Tibial artery (tissue), 4 donors: ENCODE results near the gene MRPS35.
A peak's percentile ranks its signal among the peaks of the same experiment; 100 is the strongest.
"Not testable (repeated sequence)": the region's sequence is repeated elsewhere in the genome, so short reads cannot be mapped to it uniquely, and the experiment has no call there.

ENCODE experiments used
- DNase-seq, 2 donors: peaks; one replicate each; pipeline ENCODE4 v3.0.0-alpha.2; 2019
- H3K27ac ChIP-seq, 2 donors: fragments of 200-600 bp; sonication (generic) in 1 of 2; 1 replicate in 1 of 2; 2 replicates in 1 of 2; pipeline ENCODE4 v1.5.1; 2018 to 2019; ENCODE audit warnings: mild to moderate bottlenecking in 1 of 2
- H3K27me3 ChIP-seq, 2 donors: fragments of 200-600 bp; sonication (generic) in 1 of 2; one replicate each; pipeline versions ENCODE4 v1.5.1 to v1.6.0; 2016 to 2019
- H3K36me3 ChIP-seq, 3 donors: fragments of 200-600 bp; sonication (generic) in 2 of 3; one replicate each; pipeline ENCODE4 v1.5.1; 2016 to 2019; ENCODE audit warnings: mild to moderate bottlenecking in 2 of 3
- H3K4me1 ChIP-seq, 4 donors: fragments of 200-600 bp; sonication (generic) in 2 of 4; 1 replicate in 3 of 4; 2 replicates in 1 of 4; pipeline ENCODE4 v1.5.1; 2016 to 2019
- H3K4me3 ChIP-seq, 2 donors: fragments of 200-600 bp; sonication (generic) in 1 of 2; 1 replicate in 1 of 2; 2 replicates in 1 of 2; pipeline ENCODE4 v1.5.1; 2018 to 2019; ENCODE audit warnings: mild to moderate bottlenecking in 2 of 2
- H3K9me3 ChIP-seq, 3 donors: fragments of 200-600 bp; sonication (generic) in 1 of 3; one replicate each; pipeline ENCODE4 v1.5.1; 2016 to 2019
- CTCF ChIP-seq, 2 experiments: fragments of 200-600 bp in 1 of 2; fragments of 450-650 bp in 1 of 2; IDR thresholded peaks; one replicate each; pipeline ENCODE4 v1.5.1; 2017 to 2019; ENCODE audit warnings: antibody characterized with exemption in 2 of 2, mild to moderate bottlenecking in 1 of 2, moderate library complexity in 1 of 2
- intact Hi-C: fragments of 100-400 bp; cut with DNase I; formaldehyde crosslinking; loops from one replicate; pipeline ENCODE4 v1.15.0; 2023; ENCODE audit warnings: low total_unique reads

Gene MRPS35

GRCh38 chr12:27743601-27744000, 33.0 kb downstream of the MRPS35 start:
- Histone ChIP-seq H3K27ac (no peak overlapping the region), H3K9me3 (no peaks in the 10 kb centered on the region), H3K4me3 (no peak overlapping the region), H3K36me3 (peaks cover 31 to 48% (median 38%) of the 10 kb centered on the region in 3 donors), H3K4me1 (peaks cover 0 to 20% (median 3%) of the 10 kb centered on the region in 4 donors), H3K27me3 (no peaks in the 10 kb centered on the region)
- no peak for DNase-seq
- no peak for TF ChIP-seq CTCF (IDR thresholded peaks at IDR 0.05)
- intact Hi-C loops: no loop called here

GRCh38 chr12:27745734-27746133, 35.1 kb downstream of the MRPS35 start:
- H3K9me3 ChIP-seq, intact Hi-C loops, H3K4me3 ChIP-seq, DNase-seq, H3K27me3 ChIP-seq, H3K27ac ChIP-seq: not testable (repeated sequence)
- Histone ChIP-seq H3K36me3 (peaks cover 19 to 26% (median 24%) of the 10 kb centered on the region in 3 donors), H3K4me1 (peaks cover 0 to 25% (median 3%) of the 10 kb centered on the region in 4 donors)

GRCh38 chr12:27747111-27747820, 36.6 kb downstream of the MRPS35 start:
- Histone ChIP-seq H3K36me3 (peaks cover 19 to 27% (median 22%) of the 10 kb centered on the region in 3 donors), H3K4me3 (no peak overlapping the region), H3K4me1 (peaks cover 0 to 25% (median 3%) of the 10 kb centered on the region in 4 donors), H3K27ac (peak overlapping the region; percentile 59 to 69), H3K9me3 (no peaks in the 10 kb centered on the region), H3K27me3 (no peaks in the 10 kb centered on the region)
- intact Hi-C loops: no loop called here
- no peak for TF ChIP-seq CTCF (IDR thresholded peaks at IDR 0.05)
- DNase-seq: no peak

- H3K27ac ChIP-seq: no peak overlapping the region
- DNase-seq: no peak
- no peak overlapping the region for H3K4me3 ChIP-seq
- peaks cover 0 to 25% (median 3%) of the 10 kb centered on the region in 4 donors for H3K4me1 ChIP-seq
- intact Hi-C loops: no loop called here
- H3K9me3 ChIP-seq: no peaks in the 10 kb centered on the region
- H3K36me3 ChIP-seq: peaks cover 11 to 18% (median 16%) of the 10 kb centered on the region in 3 donors
- TF ChIP-seq CTCF (IDR thresholded peaks at IDR 0.05): no peak
- no peaks in the 10 kb centered on the region for H3K27me3 ChIP-seq
These were observed 40.9 kb downstream of the MRPS35 start for GRCh38 chr12:27751386-27752047.

- H3K27ac ChIP-seq: no peak overlapping the region
- no peak for TF ChIP-seq CTCF (IDR thresholded peaks at IDR 0.05)
- no peak for DNase-seq
- H3K9me3 ChIP-seq: no peaks in the 10 kb centered on the region
- intact Hi-C loops: no loop called here
- no peaks in the 10 kb centered on the region for H3K4me1 ChIP-seq
- H3K27me3 ChIP-seq: no peaks in the 10 kb centered on the region
- H3K36me3 ChIP-seq: peaks cover 11 to 27% (median 17%) of the 10 kb centered on the region in 3 donors
- no peak overlapping the region for H3K4me3 ChIP-seq
These were observed 44.2 kb downstream of the MRPS35 start for GRCh38 chr12:27754795-27755194.

- H3K4me1 ChIP-seq: no peaks in the 10 kb centered on the region
- intact Hi-C loops: no loop called here
- TF ChIP-seq CTCF (IDR thresholded peaks at IDR 0.05): no peak
- peaks cover 11 to 26% (median 17%) of the 10 kb centered on the region in 3 donors for H3K36me3 ChIP-seq
- no peak for DNase-seq
- H3K4me3 ChIP-seq: no peak overlapping the region
- no peaks in the 10 kb centered on the region for H3K9me3 ChIP-seq
- H3K27ac ChIP-seq: no peak overlapping the region
- no peaks in the 10 kb centered on the region for H3K27me3 ChIP-seq
These were observed 46.1 kb downstream of the MRPS35 start for GRCh38 chr12:27756670-27757195.
